H1 (cell line): ENCODE data around the gene IL1RAPL1. TPM values are rescaled to one million over a fixed set of nuclear protein-coding genes. Genes with fewer than 3 reads are reported as not detected.

ENCODE experiments used
- CTCF ChIA-PET: fragments of 300-600 bp; sonication (Branson Sonifier 250); formaldehyde crosslinking; loops from one replicate; lab custom pipeline; 2021; ENCODE audit not compliant: partially characterized antibody; lab: Charles Lee
- POLR2A ChIA-PET: fragments of 300-600 bp; sonication (Branson Sonifier 250); formaldehyde crosslinking; loops from one replicate; lab custom pipeline; 2021; ENCODE audit warnings: inconsistent platforms; ENCODE audit not compliant: partially characterized antibody; lab: Charles Lee
- DNase-seq, 2 experiments: peaks; one replicate each; pipeline versions ENCODE4 v3.0.0 to v3.0.0-alpha.2; 2010 to 2022; ENCODE audit warnings: low spot score in 2 of 2, low read depth in 1 of 2, mixed read lengths in 1 of 2
- FAIRE-seq: peaks from 2 replicates; lab custom pipeline; 2011; peaks lifted over from hg19 to GRCh38; lab: Jason Lieb, UNC
- H2AFZ ChIP-seq: 2 replicates; pipeline ENCODE4 v1.8.1; 2012; ENCODE audit warnings: low read length, inconsistent platforms
- H2AK5ac ChIP-seq: 2 replicates; pipeline ENCODE4 v1.6.1; 2013; ENCODE audit warnings: low read depth, low read length
- H2BK120ac ChIP-seq: replicated peaks from 2 replicates; pipeline ENCODE3; 2013; ENCODE audit warnings: low read depth, low read length, inconsistent platforms
- H2BK12ac ChIP-seq: 2 replicates; pipeline ENCODE4 v1.6.1; 2013; ENCODE audit warnings: low read depth, low read length
- H2BK15ac ChIP-seq: 2 replicates; pipeline ENCODE4 v1.6.1; 2013; ENCODE audit warnings: low read length
- H2BK20ac ChIP-seq: 2 replicates; pipeline ENCODE4 v1.6.1; 2013; ENCODE audit warnings: low read length
- H2BK5ac ChIP-seq: 2 replicates; pipeline ENCODE4 v1.6.1; 2013; ENCODE audit warnings: low read depth, low read length
- H3K14ac ChIP-seq: 2 replicates; pipeline ENCODE4 v1.6.1; 2013; ENCODE audit warnings: inconsistent platforms; ENCODE audit not compliant: insufficient read length
- H3K18ac ChIP-seq: 2 replicates; pipeline ENCODE4 v1.6.1; 2013; ENCODE audit warnings: low read length; ENCODE audit errors: extremely low read depth
- H3K23ac ChIP-seq: 2 replicates; pipeline ENCODE4 v1.6.1; 2013; ENCODE audit warnings: inconsistent platforms; ENCODE audit not compliant: insufficient read length
- H3K23me2 ChIP-seq: 2 replicates; pipeline ENCODE4 v1.6.1; 2013; ENCODE audit warnings: low read depth, low read length
- H3K27ac ChIP-seq: 2 replicates; pipeline ENCODE4 v1.6.1; 2011; ENCODE audit warnings: low read depth, low read length, inconsistent platforms
- H3K27me3 ChIP-seq, 4 experiments: replicated peaks in 1 of 4; 1 replicate in 1 of 4; 2 replicates in 3 of 4; pipeline versions ENCODE4 v1.6.1 to v1.8.1; 2011 to 2013; ENCODE audit warnings: low read length in 3 of 4, mild to moderate bottlenecking in 3 of 4, inconsistent platforms in 2 of 4, mixed read lengths in 2 of 4, moderate library complexity in 1 of 4; ENCODE audit not compliant: control insufficient read depth in 3 of 4, insufficient read depth in 3 of 4; ENCODE audit errors: extremely low read depth in 1 of 4
- H3K36me3 ChIP-seq, 4 experiments: 2 replicates each; pipeline versions ENCODE4 v1.6.1 to v1.8.1; 2011 to 2013; ENCODE audit warnings: mild to moderate bottlenecking in 4 of 4, low read length in 3 of 4, moderate library complexity in 2 of 4, control low read depth in 1 of 4, inconsistent platforms in 1 of 4; ENCODE audit not compliant: insufficient read depth in 4 of 4, control insufficient read depth in 2 of 4
- H3K4ac ChIP-seq: replicated peaks from 2 replicates; pipeline ENCODE3; 2013; ENCODE audit warnings: low read length, low read depth, mixed read lengths, inconsistent platforms; ENCODE audit not compliant: insufficient read length
- H3K4me1 ChIP-seq, 4 experiments: replicated peaks in 1 of 4; 1 replicate in 1 of 4; 2 replicates in 3 of 4; pipeline versions ENCODE4 v1.6.1 to v1.8.1; 2011 to 2013; ENCODE audit warnings: low read length in 3 of 4, inconsistent platforms in 2 of 4, mixed read lengths in 1 of 4; ENCODE audit not compliant: insufficient read depth in 4 of 4, control insufficient read depth in 3 of 4
- H3K4me2 ChIP-seq, 2 experiments: 2 replicates each; pipeline versions ENCODE4 v1.6.1 to v1.8.1; 2011 to 2013; ENCODE audit warnings: low read depth in 2 of 2, low read length in 2 of 2, control low read depth in 1 of 2, inconsistent platforms in 1 of 2, mild to moderate bottlenecking in 1 of 2; ENCODE audit not compliant: insufficient read depth in 1 of 2
- H3K4me3 ChIP-seq, 4 experiments: fragments of 200-600, 300-600 bp in 1 of 4; sonication (generic), shearing (Covaris generic), sonication (Bioruptor Twin) in 1 of 4; 2 replicates each; pipeline versions ENCODE4 v1.5.1 to v1.8.1; 2011 to 2016; ENCODE audit warnings: low read length in 4 of 4, low read depth in 3 of 4, control low read depth in 2 of 4, inconsistent platforms in 2 of 4, mild to moderate bottlenecking in 2 of 4, mixed read lengths in 1 of 4, moderate library complexity in 1 of 4; ENCODE audit not compliant: insufficient read depth in 2 of 4; ENCODE audit errors: extremely low read depth in 1 of 4
- H3K56ac ChIP-seq: replicated peaks from 2 replicates; pipeline ENCODE3; 2013; ENCODE audit warnings: low read depth, mild to moderate bottlenecking, mixed read lengths, low read length, inconsistent platforms; ENCODE audit not compliant: insufficient read length
- H3K79me1 ChIP-seq: 2 replicates; pipeline ENCODE4 v1.6.1; 2013; ENCODE audit warnings: low read depth, low read length, control low read depth
- H3K79me2 ChIP-seq, 2 experiments: 2 replicates each; pipeline versions ENCODE4 v1.6.1 to v1.8.1; 2012 to 2013; ENCODE audit warnings: low read length in 2 of 2, mild to moderate bottlenecking in 2 of 2, inconsistent platforms in 1 of 2; ENCODE audit not compliant: insufficient read depth in 2 of 2, control insufficient read depth in 1 of 2
- H3K9ac ChIP-seq, 4 experiments: replicated peaks in 1 of 4; 1 replicate in 1 of 4; 2 replicates in 3 of 4; pipeline versions ENCODE4 v1.6.1 to v1.8.1; 2011 to 2013; ENCODE audit warnings: low read depth in 3 of 4, low read length in 3 of 4, control low read depth in 2 of 4, mild to moderate bottlenecking in 2 of 4, moderate library complexity in 2 of 4, inconsistent platforms in 1 of 4; ENCODE audit errors: extremely low read depth in 1 of 4
- H3K9me3 ChIP-seq, 2 experiments: 2 replicates each; pipeline versions ENCODE4 v1.6.1 to v1.8.1; 2012 to 2013; ENCODE audit warnings: mild to moderate bottlenecking in 2 of 2, moderate library complexity in 2 of 2, control low read depth in 1 of 2, inconsistent platforms in 1 of 2, low read depth in 1 of 2, low read length in 1 of 2, mixed read lengths in 1 of 2; ENCODE audit not compliant: insufficient read depth in 2 of 2
- H4K20me1 ChIP-seq, 2 experiments: replicated peaks in 1 of 2; 2 replicates each; pipeline versions ENCODE3 to v1.8.1; 2011 to 2013; ENCODE audit warnings: inconsistent platforms in 2 of 2, low read length in 2 of 2, mild to moderate bottlenecking in 1 of 2; ENCODE audit not compliant: insufficient read depth in 2 of 2, control insufficient read depth in 1 of 2
- H4K5ac ChIP-seq: 2 replicates; pipeline ENCODE4 v1.6.1; 2013; ENCODE audit warnings: low read length, low read depth, mixed read lengths, inconsistent platforms; ENCODE audit not compliant: insufficient read length
- H4K8ac ChIP-seq: 2 replicates; pipeline ENCODE4 v1.8.0; 2013; ENCODE audit warnings: mild to moderate bottlenecking, moderate library complexity, low read length, inconsistent platforms; ENCODE audit not compliant: insufficient read depth; ENCODE audit errors: extremely low read depth
- H4K91ac ChIP-seq: replicated peaks from 2 replicates; pipeline ENCODE3; 2013; ENCODE audit warnings: low read length, mixed read lengths, inconsistent platforms; ENCODE audit not compliant: insufficient read length
- BCL11A ChIP-seq, 2 experiments: IDR thresholded peaks; one replicate each; pipeline ENCODE4 v1.6.1; 2011; ENCODE audit warnings: low read depth in 2 of 2, low read length in 2 of 2, mild to moderate bottlenecking in 2 of 2
- BRCA1 ChIP-seq: IDR thresholded peaks from 2 replicates; pipeline ENCODE4 v1.6.1; 2012; ENCODE audit warnings: low read depth, low read length, improper control_type of control experiment
- CBX5 ChIP-seq: fragments of 300-800, 300-1000 bp; sonication (generic); IDR thresholded peaks from 2 replicates; pipeline ENCODE4 v1.7.1; 2016; ENCODE audit warnings: antibody characterized with exemption, low read length, low read depth
- CBX8 ChIP-seq: fragments of 300-800, 300-1000 bp; sonication (generic); IDR thresholded peaks from 2 replicates; pipeline ENCODE4 v1.7.1; 2016; ENCODE audit warnings: low read depth, low read length, borderline replicate concordance
- JUND ChIP-seq: IDR thresholded peaks from 2 replicates; pipeline ENCODE4 v1.6.1; 2011; ENCODE audit warnings: mild to moderate bottlenecking, improper control_type of control experiment, low read length
- NANOG ChIP-seq: IDR thresholded peaks from 2 replicates; pipeline ENCODE4 v1.6.1; 2011; ENCODE audit warnings: low read length, low read depth, mild to moderate bottlenecking, inconsistent platforms; ENCODE audit not compliant: insufficient read depth, poor library complexity, severe bottlenecking
- POU5F1 ChIP-seq: IDR thresholded peaks from 2 replicates; pipeline ENCODE4 v1.6.1; 2011; ENCODE audit warnings: low read depth, mild to moderate bottlenecking, low read length, moderate library complexity
- SIN3A ChIP-seq, 2 experiments: IDR thresholded peaks in 1 of 2; conservative IDR thresholded peaks in 1 of 2; 2 replicates each; pipeline ENCODE4 v1.6.1; 2011 to 2012; ENCODE audit warnings: low read length in 2 of 2, improper control_type of control experiment in 1 of 2, low read depth in 1 of 2, mild to moderate bottlenecking in 1 of 2
- SP4 ChIP-seq: IDR thresholded peaks from 2 replicates; pipeline ENCODE4 v1.6.1; 2012; ENCODE audit warnings: low read length, inconsistent platforms
- SRF ChIP-seq: IDR thresholded peaks from 2 replicates; pipeline ENCODE4 v1.6.1; 2011; ENCODE audit warnings: mild to moderate bottlenecking, low read depth, low read length, moderate library complexity
- TCF12 ChIP-seq: IDR thresholded peaks from 2 replicates; pipeline ENCODE4 v1.6.1; 2011; ENCODE audit warnings: low read depth, mild to moderate bottlenecking, low read length
- ZNF274 ChIP-seq: IDR thresholded peaks from 2 replicates; pipeline ENCODE4 v1.7.0; 2012; ENCODE audit warnings: low read length, borderline replicate concordance; ENCODE audit errors: extremely low read depth
- WGBS, 2 experiments: shearing (Covaris generic) in 1 of 2; methylation state at CpG; one replicate each; pipeline versions ENCODE4 v1.1.6 to v1.1.7; 2013 to 2015; ENCODE audit warnings: low lambda C conversion rate in 2 of 2, mixed read lengths in 2 of 2, inconsistent platforms in 1 of 2, low coverage in 1 of 2, missing lambda C conversion rate in 1 of 2; ENCODE audit not compliant: insufficient replicate concordance in 2 of 2, insufficient coverage in 1 of 2, insufficient read length in 1 of 2; ENCODE audit errors: extremely low coverage in 1 of 2, missing lambda C conversion rate in 1 of 2; 5-methylcytosine and 5-hydroxymethylcytosine counted together
- polyA plus RNA-seq, 7 experiments: library from polyadenylated mRNA; depleted of rRNA in 3 of 7; stranded (reverse) in 5 of 7; unstranded in 2 of 7; fragments of >200 nt in 5 of 7; fragments of 200-250 nt in 2 of 7; gene quantifications; 1 replicate in 5 of 7; 2 replicates in 1 of 7; 4 replicates in 1 of 7; pipeline versions ENCODE4 v1.2.1 to v1.2.3, GENCODE V29; 2011 to 2013; ENCODE audit warnings: missing spikeins in 2 of 7, mixed read lengths in 2 of 7
- total RNA-seq: library from RNA; stranded (reverse); fragmentation: NEBNext Ultra II Directional; extraction: Animal tissue kit (Norgen Biotek cat#: 25700); gene quantifications from 2 replicates; pipeline ENCODE4 v1.2.1, GENCODE V29; 2021
- TF ChIP-seq, protein P1 (sequence below), 3 experiments: IDR thresholded peaks; 1 replicate in 2 of 3; 2 replicates in 1 of 3; pipeline versions ENCODE4 v1.5.1 to v1.6.1; 2011; ENCODE audit warnings: low read length in 3 of 3, mild to moderate bottlenecking in 3 of 3, inconsistent platforms in 2 of 3, low read depth in 1 of 3, moderate library complexity in 1 of 3; ENCODE audit not compliant: insufficient read depth in 1 of 3; ENCODE audit errors: control extremely low read depth in 1 of 3

The IL1RAPL1 gene
- total and polyA plus RNA-seq, 2 of the 8 experiments (the other 6 are each of a cell fraction or from before 2014, with no cell fraction given) = 0.11 to 0.35 TPM

DNA sequence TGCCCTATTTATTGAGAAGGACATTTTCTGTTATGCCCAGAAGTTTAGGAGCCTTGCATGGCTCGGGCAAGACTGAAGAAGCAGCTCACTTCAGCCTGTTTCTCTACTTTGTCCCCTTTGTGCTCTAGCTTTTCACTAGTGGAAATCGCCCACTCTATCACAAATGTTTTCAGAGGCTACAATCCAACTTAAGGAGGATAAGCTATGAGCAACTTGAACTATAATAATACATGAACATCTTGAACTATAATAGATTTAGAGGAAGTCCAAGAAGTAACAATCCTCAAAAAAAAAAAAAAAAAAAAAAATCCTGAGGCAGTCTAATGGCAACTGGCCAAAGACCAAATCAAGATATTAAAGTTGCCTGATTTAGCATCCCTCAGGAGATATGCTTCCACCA lies 452.3 kb downstream of the IL1RAPL1 start:
- Histone ChIP-seq H3K27ac (no peak overlapping the region), H3K9me3 (no peaks in the 10 kb centered on the region), H2BK120ac (no peak overlapping the region), H4K8ac (no peak overlapping the region), H3K4ac (no peak overlapping the region), H2AFZ (no peak overlapping the region), H3K23me2 (no peaks in the 10 kb centered on the region), H3K27me3 (no peaks in the 10 kb centered on the region), H3K18ac (no peak overlapping the region), H2BK15ac (no peak overlapping the region), H3K56ac (no peak overlapping the region), H3K9ac (no peak overlapping the region), H2AK5ac (no peak overlapping the region), H3K4me1 (no peaks in the 10 kb centered on the region), H4K20me1 (no peaks in the 10 kb centered on the region), H4K91ac (no peak overlapping the region), H4K5ac (no peak overlapping the region), H3K79me1 (no peaks in the 10 kb centered on the region), H3K4me3 (no peak overlapping the region), H2BK12ac (no peak overlapping the region), H3K14ac (no peak overlapping the region), H3K4me2 (no peak overlapping the region), H3K36me3 (no peaks in the 10 kb centered on the region), H3K79me2 (no peaks in the 10 kb centered on the region), H2BK5ac (no peak overlapping the region), H2BK20ac (no peak overlapping the region), H3K23ac (no peak overlapping the region)
- WGBS, 2 experiments = 84% methylated on average over 2 of the region's 2 CpGs; no CpG with 5 or more reads in 1 of the 2 experiments
- no peak for DNase-seq
- ChIA-PET POLR2A (no interaction called here), CTCF (no interaction called here)
- no peak for TF ChIP-seq SIN3A (conservative IDR thresholded peaks at IDR 0.05 in 1 of 2, IDR thresholded peaks at IDR 0.05 in 1 of 2; ENCODE audit: low read depth in 1 of 2, low read length in 2 of 2)
- TF ChIP-seq BRCA1 = no peak
- TF ChIP-seq SP4 = no peak
- TF ChIP-seq ZNF274 = no peak
- TF ChIP-seq JUND = no peak
- TF ChIP-seq NANOG = no peak
- TF ChIP-seq SRF = no peak
- no peak for TF ChIP-seq POU5F1
- TF ChIP-seq CBX8 = no peak
- TF ChIP-seq, protein P1, sequence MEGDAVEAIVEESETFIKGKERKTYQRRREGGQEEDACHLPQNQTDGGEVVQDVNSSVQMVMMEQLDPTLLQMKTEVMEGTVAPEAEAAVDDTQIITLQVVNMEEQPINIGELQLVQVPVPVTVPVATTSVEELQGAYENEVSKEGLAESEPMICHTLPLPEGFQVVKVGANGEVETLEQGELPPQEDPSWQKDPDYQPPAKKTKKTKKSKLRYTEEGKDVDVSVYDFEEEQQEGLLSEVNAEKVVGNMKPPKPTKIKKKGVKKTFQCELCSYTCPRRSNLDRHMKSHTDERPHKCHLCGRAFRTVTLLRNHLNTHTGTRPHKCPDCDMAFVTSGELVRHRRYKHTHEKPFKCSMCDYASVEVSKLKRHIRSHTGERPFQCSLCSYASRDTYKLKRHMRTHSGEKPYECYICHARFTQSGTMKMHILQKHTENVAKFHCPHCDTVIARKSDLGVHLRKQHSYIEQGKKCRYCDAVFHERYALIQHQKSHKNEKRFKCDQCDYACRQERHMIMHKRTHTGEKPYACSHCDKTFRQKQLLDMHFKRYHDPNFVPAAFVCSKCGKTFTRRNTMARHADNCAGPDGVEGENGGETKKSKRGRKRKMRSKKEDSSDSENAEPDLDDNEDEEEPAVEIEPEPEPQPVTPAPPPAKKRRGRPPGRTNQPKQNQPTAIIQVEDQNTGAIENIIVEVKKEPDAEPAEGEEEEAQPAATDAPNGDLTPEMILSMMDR (IDR thresholded peaks at IDR 0.05; ENCODE audit: control extremely low read depth in 1 of 3, insufficient read depth in 1 of 3, low read depth in 1 of 3, low read length in 3 of 3) = no peak
- TF ChIP-seq BCL11A (IDR thresholded peaks at IDR 0.05; ENCODE audit: low read depth in 2 of 2, low read length in 2 of 2) = no peak
- no peak for TF ChIP-seq TCF12
- no peak for TF ChIP-seq CBX5
- no peak for FAIRE-seq
